H1 (cell line): ENCODE data around the gene PRTN3.
"Not testable (repeated sequence)": the region's sequence is repeated elsewhere in the genome, so short reads cannot be mapped to it uniquely, and the experiment has no call there.

Experiments
- ASH2L ChIP-seq: fragments of 200-600, 300-600 bp; sonication (generic); IDR thresholded peaks from one replicate; pipeline ENCODE4 v1.7.1; 2017; ENCODE audit warnings: low read length
- CEBPB ChIP-seq: IDR thresholded peaks from 2 replicates; pipeline ENCODE4 v1.6.1; 2012; ENCODE audit warnings: low read depth, low read length
- CHD7 ChIP-seq: fragments of 300-600 bp; sonication (generic); IDR thresholded peaks from 2 replicates; pipeline ENCODE4 v1.7.1; 2012; ENCODE audit warnings: low read length, moderate library complexity, mild to moderate bottlenecking, inconsistent platforms; ENCODE audit not compliant: insufficient replicate concordance
- FOSL1 ChIP-seq: IDR thresholded peaks from 2 replicates; pipeline ENCODE4 v1.6.1; 2011; ENCODE audit warnings: mild to moderate bottlenecking, low read depth, low read length, moderate library complexity; ENCODE audit not compliant: insufficient read depth
- HDAC2 ChIP-seq, 2 experiments: fragments of 300-600 bp in 1 of 2; sonication (generic) in 1 of 2; IDR thresholded peaks; 2 replicates each; pipeline ENCODE4 v1.6.1; 2011 to 2012; ENCODE audit warnings: low read depth in 2 of 2, low read length in 2 of 2, mild to moderate bottlenecking in 2 of 2, moderate library complexity in 2 of 2, borderline replicate concordance in 1 of 2, inconsistent platforms in 1 of 2
- HDAC6 ChIP-seq: IDR thresholded peaks from one replicate; pipeline ENCODE4 v1.7.1; 2012; ENCODE audit warnings: low read depth, mild to moderate bottlenecking, inconsistent platforms, low read length, moderate library complexity
- POLR2A ChIP-seq, 2 experiments: IDR thresholded peaks; 1 replicate in 1 of 2; 2 replicates in 1 of 2; pipeline ENCODE4 v1.6.1; 2011; ENCODE audit warnings: low read depth in 2 of 2, low read length in 2 of 2, mild to moderate bottlenecking in 2 of 2; ENCODE audit errors: control extremely low read depth in 1 of 2
- POLR2AphosphoS5 ChIP-seq: IDR thresholded peaks from 2 replicates; pipeline ENCODE4 v1.6.1; 2011; ENCODE audit warnings: low read depth, low read length

DNA sequence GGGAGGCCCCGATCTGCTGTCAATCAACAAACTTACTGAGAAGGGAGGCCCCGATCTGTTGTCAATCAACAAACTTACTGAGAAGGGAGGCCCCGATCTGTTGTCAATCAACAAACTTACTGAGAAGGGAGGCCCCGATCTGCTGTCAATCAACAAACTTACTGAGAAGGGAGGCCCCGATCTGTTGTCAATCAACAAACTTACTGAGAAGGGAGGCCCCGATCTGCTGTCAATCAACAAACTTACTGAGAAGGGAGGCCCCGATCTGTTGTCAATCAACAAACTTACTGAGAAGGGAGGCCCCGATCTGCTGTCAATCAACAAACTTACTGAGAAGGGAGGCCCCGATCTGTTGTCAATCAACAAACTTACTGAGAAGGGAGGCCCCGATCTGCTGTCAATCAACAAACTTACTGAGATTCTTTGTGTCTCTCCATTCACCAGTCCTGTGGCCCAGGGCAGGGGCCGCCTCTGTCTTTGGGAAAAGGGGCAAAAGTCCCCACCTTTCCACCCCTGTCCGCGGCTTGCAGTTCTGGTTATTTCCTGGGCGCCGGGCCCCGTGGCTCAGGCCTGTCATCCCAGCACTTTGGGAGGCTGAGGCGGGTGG, 12.9 kb downstream of the PRTN3 start:
- TF ChIP-seq HDAC2 (IDR thresholded peaks at IDR 0.05; ENCODE audit: borderline replicate concordance in 1 of 2, low read depth in 2 of 2, low read length in 2 of 2); POLR2AphosphoS5; POLR2A (IDR thresholded peaks at IDR 0.05; ENCODE audit: control extremely low read depth in 1 of 2, low read depth in 2 of 2, low read length in 2 of 2); HDAC6; FOSL1; ASH2L; CHD7; CEBPB: not testable (repeated sequence)
